HT-29 (cell line): Measurements from ENCODE around the gene QRICH2. TPM values are rescaled to one million over a fixed set of nuclear protein-coding genes. Genes with fewer than 3 reads are reported as not detected.
"Not testable (repeated sequence)": the region's sequence is repeated elsewhere in the genome, so short reads cannot be mapped to it uniquely, and the experiment has no call there.

Experiments
- DNase-seq: peaks from one replicate; pipeline ENCODE4 v3.0.0-alpha.2; 2015; ENCODE audit warnings: low spot score
- small RNA-seq: library from RNA; depleted of rRNA; stranded (forward); fragments of <200 nt; gene quantifications from one replicate; pipeline ENCODE3, GENCODE V24; 2014
- total RNA-seq: library from RNA; depleted of rRNA; stranded (reverse); fragments of >200 nt; shearing (Covaris generic); gene quantifications from 2 replicates; pipeline ENCODE4 v1.2.3, GENCODE V29; 2014; rRNA removed

Gene QRICH2
- total RNA-seq, 1 experiment from 2014 or later = 0.05 TPM

- DNase-seq = not testable (repeated sequence)
Observed at GRCh38 chr17:76225373-76226086, 82.5 kb downstream of the QRICH2 start.

Small RNA genes within 50 kb of the gene (small RNA-seq; reads per million reads assigned to genes)
- gene RF00019 (not detected), gene RNU6-24P (not detected)

Other genes starting within 250 kb of the QRICH2 start
- 21.3 and 23.9 TPM in 2 replicates for gene SRP68, start 235.8 kb downstream of the QRICH2 start, total RNA-seq
- gene GALR2, start 233.5 kb downstream of the QRICH2 start, total RNA-seq = 1.1 and 2.1 TPM in 2 replicates
- gene ZACN, start 229.1 kb downstream of the QRICH2 start, total RNA-seq = not detected in 2 replicates
- 97.6 and 99.4 TPM in 2 replicates for gene EXOC7, start 204.5 kb downstream of the QRICH2 start, total RNA-seq
- gene FOXJ1, start 167.0 kb downstream of the QRICH2 start, total RNA-seq = 2.0 and 3.4 TPM in 2 replicates
- gene RNF157, start 67.8 kb downstream of the QRICH2 start, total RNA-seq = 1.3 and 3.9 TPM in 2 replicates
- gene UBALD2, start 42.9 kb downstream of the QRICH2 start, total RNA-seq = 63.7 and 72.5 TPM in 2 replicates
- gene PRPSAP1, start 45.6 kb upstream of the QRICH2 start, total RNA-seq = 31.7 and 35.5 TPM in 2 replicates
- gene SPHK1, start 76.3 kb upstream of the QRICH2 start, total RNA-seq = 2.7 and 4.4 TPM in 2 replicates
- gene UBE2O, start 144.9 kb upstream of the QRICH2 start, total RNA-seq = 22.4 and 24.4 TPM in 2 replicates
- gene AANAT, start 159.3 kb upstream of the QRICH2 start, total RNA-seq = not detected in 2 replicates
- 42.0 and 46.5 TPM in 2 replicates for gene RHBDF2, start 193.1 kb upstream of the QRICH2 start, total RNA-seq
- not detected in 2 replicates for gene CYGB, start 229.4 kb upstream of the QRICH2 start, total RNA-seq
- not detected in 2 replicates for gene PRCD, start 231.8 kb upstream of the QRICH2 start, total RNA-seq